ENCODE measurements around the gene ISL1.

DNA sequence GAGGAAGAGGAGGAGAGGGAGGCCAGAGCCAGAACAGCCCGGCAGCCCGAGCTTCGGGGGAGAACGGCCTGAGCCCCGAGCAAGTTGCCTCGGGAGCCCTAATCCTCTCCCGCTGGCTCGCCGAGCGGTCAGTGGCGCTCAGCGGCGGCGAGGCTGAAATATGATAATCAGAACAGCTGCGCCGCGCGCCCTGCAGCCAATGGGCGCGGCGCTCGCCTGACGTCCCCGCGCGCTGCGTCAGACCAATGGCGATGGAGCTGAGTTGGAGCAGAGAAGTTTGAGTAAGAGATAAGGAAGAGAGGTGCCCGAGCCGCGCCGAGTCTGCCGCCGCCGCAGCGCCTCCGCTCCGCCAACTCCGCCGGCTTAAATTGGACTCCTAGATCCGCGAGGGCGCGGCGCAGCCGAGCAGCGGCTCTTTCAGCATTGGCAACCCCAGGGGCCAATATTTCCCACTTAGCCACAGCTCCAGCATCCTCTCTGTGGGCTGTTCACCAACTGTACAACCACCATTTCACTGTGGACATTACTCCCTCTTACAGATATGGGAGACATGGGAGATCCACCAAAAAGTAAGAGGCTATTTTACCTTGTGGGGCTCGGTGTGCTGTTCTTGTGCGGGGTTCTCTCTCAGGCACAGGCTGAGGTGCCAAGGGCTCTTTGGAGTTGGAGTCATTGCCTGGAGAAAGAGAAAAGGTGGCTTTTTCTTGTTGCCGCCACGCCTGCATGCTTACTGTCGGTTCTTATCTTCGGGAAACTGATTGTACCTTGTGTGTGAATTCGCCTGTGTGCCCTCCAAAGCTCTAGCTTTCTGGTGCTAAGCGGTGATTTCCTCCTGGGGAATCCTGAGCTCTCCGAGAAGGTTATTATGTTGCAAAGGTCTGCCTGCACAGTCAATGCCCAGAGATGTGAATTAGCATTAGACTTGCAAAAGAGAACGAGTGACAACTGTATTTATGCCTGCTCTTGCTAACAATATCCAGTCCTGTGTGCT is at the start of gene ISL1:
- TF ChIP-seq, protein P1, sequence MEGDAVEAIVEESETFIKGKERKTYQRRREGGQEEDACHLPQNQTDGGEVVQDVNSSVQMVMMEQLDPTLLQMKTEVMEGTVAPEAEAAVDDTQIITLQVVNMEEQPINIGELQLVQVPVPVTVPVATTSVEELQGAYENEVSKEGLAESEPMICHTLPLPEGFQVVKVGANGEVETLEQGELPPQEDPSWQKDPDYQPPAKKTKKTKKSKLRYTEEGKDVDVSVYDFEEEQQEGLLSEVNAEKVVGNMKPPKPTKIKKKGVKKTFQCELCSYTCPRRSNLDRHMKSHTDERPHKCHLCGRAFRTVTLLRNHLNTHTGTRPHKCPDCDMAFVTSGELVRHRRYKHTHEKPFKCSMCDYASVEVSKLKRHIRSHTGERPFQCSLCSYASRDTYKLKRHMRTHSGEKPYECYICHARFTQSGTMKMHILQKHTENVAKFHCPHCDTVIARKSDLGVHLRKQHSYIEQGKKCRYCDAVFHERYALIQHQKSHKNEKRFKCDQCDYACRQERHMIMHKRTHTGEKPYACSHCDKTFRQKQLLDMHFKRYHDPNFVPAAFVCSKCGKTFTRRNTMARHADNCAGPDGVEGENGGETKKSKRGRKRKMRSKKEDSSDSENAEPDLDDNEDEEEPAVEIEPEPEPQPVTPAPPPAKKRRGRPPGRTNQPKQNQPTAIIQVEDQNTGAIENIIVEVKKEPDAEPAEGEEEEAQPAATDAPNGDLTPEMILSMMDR (IDR thresholded peaks at IDR 0.05; ENCODE audit: insufficient read depth, low read length, poor library complexity, severe bottlenecking) = no peak
- TF ChIP-seq EZH2phosphoT487 (conservative IDR thresholded peaks at IDR 0.05; ENCODE audit: low read length) = no peak

All from SU-DHL-6 (cell line).